GM03348 (cell line): Measurements from ENCODE around the gene WEE2.
"Not testable (repeated sequence)": the region's sequence is repeated elsewhere in the genome, so short reads cannot be mapped to it uniquely, and the experiment has no call there.

ENCODE experiments used
- DNase-seq: peaks from one replicate; pipeline ENCODE4 v3.0.0; 2012; ENCODE audit warnings: low spot score

WEE2 gene

DNA sequence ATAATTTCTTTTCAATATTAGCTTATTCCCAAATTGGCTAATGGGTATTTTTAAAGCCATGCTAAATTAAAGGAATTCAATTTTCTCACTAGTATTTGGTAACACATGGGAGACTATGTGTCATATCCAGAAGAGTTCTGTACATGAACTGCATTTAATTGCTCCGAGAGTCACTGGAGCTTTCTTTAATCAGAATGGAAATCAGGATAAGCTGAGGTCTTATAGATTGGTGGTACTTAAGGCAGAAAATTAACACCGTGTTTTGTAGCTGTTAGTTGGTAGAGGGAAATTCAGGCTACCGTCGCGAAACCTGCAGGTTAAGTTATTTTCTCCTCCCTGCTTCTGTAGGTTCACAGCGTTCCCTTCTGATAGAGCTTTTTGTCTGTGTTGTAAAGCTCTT lies at the start of gene WEE2:
Gene WEE2, plus strand, starts transcription at position 3 of the 400 bp plus-strand sequence. CDS start 406 bp downstream, outside the sequence.
- DNase-seq: no peak

DNA sequence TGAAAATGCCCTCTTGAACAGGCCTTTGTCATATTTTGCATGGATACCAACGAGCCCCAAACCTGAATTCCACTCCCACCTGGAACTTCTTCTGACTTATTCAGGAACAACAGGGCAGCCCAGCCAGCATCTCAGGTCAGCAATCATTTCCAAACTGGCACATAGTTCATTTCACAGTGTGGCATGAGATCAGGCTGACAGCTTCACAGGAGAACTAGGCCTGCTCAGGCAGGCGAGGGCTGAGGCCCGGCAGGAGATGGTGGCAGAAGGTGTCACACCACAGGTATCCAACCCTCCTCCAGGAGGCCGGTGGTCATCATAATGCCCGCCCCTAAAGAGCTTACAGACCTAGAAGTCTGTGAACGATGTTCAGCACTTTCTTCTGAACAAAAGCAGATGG lies 48.7 kb upstream of the WEE2 start:
- DNase-seq: no peak

DNA sequence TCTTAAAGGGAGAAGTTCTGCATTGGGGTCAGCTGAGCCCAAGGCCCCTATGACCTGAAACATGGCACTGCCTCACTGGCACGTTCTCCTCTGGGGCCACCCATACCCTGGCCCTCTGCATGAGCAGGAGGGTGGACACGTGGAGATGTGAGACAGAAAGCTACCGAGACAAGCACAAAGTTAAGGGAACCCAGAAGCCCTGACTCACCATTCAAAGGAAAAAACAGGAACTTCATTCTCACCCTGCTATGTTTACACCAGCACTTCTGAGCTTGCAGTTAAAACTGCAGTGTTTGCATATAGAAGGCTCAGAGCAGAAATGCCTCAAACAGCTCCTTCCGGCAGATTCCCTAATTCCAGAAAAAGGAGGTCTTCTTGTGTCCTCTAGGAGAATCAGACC lies 47.9 kb upstream of the WEE2 start:
- no peak for DNase-seq

DNA sequence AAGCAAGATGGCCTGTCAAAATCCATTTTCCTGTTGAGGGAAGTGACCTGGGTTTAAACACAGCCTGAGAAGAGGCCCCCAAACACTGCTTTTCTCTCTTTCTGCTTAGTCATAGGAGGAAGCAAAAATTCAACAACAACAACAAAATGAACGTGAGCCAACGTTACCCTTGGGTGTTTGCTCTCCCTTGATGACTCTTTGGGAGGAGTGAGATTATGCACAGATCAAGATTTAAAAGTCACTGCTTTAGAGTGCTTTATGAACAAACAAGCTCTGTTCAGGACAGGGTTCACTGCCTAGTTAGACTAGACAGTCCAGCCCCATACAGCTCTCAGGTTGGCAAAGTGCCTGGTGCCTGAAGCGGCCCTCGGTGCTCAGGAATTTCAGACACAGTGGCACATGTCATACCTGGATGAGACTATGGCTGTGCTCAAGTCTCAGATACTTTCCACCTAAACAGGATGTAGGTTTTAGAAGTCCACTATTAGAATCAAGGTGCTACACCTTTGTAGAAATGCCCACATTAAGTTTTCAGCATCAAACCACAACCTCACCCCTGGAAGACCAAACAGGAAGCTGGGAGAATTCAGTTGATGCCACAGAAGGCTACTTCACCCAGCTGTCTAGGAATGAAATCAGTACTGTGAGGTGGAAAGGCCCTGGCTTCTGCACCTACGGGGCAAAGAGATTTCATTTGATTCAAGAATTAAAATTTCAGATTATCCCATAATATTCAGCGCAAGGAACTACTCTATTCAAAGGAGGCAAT lies 44.9 kb upstream of the WEE2 start:
- DNase-seq: no peak

DNA sequence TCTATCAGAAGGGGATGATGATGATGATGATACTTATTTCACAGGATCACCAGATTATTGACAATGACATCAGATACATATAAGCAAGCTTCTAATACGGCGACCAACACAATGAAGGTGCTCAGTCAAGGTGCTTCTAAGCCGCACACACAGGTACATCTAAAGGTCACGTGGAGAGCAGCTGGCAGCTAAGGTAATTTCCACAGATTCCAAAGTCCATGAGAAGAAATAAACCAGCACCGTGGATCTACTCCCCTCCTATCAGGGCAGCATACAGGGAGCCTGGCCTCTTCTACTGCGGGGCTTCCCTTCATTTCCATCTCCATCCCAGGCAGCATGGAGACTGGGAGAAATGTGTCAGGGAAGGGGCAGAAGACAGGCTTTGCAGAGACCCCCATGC lies 43.7 kb upstream of the WEE2 start:
- DNase-seq: no peak

DNA sequence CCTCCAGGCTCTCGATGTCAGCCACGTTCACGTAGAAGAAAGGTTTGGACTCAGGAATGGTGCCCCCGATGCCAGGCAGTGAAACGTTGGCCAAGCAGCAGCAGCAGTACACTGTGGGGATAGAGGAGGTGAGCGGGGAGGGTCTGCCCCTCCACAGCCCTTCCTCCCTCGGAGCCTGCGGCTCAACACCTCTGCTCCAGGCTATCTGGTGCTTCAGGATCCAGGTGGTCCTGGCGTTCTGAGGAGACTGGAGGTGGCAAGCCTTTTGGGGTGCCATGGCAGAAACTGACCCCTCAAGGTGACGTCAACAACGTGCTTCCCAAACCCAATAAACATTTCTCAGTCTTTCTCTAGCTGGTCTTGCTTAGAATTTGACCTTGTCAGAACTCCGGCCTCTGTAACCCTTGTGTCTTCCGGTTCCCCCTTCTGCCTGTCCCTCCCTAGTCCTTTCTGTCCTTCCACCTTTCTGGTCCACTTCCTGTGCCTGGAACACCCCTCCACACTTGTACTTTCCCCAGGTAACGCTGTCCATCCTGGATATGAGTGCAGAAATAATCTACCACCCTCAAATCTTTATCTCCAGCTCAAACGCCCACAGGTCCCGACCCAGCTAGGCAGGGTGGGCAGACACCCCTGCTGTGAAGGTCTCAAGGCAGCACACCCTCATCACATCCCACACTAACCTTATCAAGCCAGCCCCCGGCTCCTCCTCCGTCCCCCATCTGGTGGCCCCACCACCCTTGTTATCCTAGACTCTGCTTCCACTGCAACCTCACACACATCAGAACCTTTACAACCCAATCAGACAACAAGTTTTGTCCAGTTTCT lies 42.7 kb upstream of the WEE2 start:
- no peak for DNase-seq

DNA sequence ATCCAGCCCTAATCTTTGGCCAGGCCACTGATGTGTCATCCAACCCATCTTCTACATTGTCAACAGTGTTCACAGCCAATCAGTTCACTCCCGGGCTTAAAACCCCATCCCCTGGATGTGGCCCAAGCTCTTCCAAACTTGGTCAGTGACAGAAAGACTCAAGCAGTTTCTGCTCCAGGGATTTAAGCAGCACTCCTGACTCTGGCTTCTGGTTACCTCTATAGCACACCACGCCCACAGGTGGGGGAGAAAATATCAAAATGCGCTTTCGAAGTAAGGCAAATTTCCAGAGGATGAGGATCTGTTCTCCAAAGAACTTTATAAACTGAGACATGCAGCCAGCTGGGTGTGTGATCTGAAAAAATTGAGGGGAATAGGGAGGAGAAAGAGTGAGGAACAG lies 42.1 kb upstream of the WEE2 start:
- DNase-seq: no peak

DNA sequence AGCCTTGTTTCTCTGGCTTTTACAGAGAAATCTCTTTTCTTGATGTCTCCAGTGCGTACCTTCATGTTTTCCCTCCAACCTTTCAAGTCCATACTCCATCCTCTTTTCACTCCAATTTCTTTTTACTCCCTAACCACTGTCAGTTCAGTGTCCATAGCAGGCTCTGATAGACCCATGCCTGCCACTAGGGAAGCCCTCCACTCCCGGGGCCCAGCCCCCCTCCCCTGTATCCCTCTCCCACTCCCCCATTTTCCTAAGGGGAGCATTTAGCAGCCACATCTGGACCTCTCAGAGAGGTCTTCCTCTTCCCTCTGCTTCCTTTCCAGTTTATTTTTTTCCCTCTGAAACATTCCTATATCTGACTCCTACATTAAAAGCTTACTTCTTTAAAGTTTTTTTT lies 39.3 kb upstream of the WEE2 start:
- DNase-seq: no peak

DNA sequence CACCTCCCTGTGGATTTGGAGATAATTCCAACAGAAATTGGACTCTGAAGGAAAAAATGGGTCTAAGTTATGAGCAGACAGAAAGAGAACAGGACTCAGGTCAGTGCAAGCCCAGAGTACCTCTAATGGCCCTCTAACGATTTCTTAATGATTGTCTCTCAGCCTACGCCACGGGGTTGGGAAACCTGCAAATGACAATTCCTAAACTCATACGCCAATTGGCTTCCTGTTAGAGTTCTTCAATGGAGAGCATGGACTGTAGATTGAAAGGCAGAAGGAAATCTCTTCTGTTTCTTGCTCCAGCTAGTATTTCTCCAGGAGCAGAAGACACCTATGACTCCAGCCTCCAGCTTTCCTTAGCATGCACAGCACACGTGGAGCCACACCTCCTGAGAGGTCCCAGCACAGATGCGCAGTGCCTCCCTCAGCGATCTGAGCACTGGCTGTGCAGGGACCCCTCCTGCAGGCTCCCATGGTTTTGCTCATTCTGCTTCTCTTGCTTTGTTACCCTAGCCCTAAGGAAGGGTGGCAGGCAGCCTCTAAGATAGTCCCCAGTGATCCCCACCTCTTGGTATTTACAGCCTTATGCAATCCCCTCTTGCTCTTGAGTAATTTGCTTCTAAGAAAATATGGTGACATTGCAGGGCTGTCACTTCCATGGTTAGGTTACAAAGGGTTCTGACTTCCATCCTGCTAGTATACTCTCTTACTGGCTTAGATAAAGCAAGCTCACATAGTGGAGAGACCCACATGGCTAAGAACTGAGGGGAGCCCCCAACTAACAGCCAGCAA lies 36.3 kb upstream of the WEE2 start:
- DNase-seq: no peak

DNA sequence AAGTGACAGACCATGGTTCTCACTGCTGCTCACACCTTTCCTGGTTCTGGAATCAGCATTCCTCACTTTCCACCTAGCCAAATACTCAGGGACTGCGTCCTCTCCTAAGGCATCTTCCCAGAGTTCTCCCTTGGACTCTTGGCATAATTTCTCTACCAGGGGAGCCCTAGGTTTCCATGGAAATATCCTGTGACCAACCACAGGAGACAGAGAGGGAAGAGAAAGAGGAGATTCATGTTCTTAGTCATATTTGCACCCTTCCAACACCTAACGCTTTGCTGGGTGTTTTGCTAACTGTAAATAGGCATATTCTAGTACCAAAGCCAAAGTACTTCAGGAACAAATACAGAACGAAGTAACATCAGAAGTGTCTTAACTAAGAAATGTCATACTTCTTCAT lies 34.8 kb upstream of the WEE2 start:
- DNase-seq: no peak

DNA sequence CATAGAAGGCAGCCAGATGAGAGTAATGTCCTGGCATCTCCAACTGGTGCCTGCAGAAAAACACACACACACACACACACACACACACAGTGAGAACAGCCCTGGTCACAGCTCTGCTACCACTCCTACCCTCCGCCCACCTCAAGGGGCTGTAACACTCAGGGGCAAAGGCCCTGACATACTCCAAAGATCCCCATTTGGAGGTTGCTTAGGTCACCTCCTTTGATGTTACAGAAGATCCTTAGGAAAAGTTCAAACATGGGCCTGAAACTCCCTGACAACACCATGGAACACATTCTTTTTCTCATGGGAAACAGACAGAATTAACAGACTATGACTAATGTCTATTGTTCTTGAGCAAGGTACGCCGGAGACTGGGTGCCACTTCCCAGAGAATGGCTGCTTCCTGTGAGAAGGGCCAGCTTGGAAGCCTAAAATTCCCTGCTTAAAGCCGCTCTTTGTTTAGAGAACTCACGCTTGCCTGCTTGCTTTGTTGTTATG lies 33.9 kb upstream of the WEE2 start:
- DNase-seq: no peak

DNA sequence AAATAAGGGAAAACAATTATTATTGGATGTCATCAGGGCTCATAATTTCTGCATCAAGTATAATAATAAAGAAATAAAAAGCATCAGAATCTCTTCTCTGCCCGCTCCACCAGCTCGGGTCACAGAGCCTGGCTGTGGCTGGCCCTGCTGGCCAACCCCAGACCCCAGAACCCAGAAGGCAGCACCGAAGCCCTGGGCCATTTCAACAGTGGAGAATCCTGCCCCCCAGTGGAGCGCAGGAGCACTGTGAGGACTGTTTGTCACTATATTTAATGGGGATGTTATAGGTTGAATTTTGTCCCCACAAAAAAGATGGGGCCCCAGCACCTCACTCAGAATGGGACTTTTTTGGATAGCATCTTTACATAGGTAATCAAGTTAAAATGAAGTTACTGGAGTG lies 33.5 kb upstream of the WEE2 start:
- no peak for DNase-seq

DNA sequence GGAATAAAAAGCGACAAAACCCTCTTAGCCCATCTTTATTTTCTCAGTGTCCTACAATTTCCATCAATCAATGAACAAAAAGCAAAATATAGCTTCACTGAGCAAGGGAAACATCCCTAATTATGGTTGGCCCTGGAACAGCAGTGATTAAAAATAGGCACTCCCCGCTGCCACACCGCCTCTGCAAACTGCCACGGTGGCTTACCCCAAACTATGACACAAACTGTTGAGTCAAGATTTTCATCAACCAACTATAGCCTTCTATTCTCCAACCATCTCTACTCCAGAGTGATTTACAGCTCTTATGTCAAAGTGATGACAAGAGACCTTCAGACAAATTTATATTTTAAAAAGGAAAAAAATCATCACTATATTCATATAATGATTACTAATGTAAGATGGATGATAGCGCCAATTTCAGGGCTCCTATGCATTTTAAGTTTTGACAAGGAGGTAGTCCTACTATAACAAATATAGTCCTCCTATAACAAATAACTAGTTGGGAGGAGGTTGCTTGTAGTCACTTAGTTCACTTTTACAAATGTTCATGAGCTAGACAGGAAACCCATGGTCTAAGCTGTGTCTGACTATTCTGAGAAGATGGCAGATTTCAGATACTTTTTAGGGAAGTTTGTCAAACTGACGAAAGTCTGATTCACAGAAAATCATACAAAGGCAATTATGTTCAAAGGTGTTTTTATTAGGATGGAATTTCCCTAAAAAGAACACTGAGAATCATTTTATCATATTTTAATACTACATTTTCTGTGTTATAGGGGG lies 32.5 kb upstream of the WEE2 start:
- DNase-seq: no peak

DNA sequence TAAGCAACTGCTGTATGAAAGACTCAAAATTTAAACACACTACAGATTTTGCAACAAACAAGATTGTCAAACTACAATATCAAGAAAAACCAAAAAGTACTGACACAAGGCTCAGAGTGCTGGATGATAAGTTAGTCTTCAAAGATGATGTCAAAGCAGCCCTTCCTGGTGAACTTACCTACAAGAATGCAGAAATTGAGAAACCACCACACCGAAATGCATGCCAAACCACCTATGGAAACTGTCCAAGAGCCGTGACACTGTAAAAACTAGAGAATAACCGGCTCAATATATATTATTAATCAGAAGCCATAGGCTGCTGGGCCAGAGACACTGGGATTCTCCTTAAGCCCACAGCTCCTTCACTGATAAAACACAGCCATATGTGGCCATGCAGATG lies 31.5 kb upstream of the WEE2 start:
- DNase-seq: no peak

DNA sequence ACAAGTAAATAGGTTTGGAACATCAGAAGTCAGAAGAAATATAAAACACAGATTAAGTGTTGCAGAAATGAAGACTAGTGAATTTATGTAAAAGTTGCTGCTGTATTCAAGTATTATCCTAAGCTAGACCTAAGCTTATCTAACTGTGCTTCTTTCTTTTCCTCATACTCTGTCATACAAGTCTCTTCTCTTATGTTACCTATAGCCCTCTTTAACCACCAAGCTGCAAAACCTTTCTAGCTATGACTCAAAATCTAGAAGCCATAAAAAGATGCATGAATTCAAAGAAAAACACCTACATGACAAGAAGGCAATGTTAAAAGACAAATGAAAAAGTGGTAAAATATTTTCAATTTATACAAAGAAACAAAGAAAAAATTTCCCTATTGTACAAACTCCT lies 29.1 kb upstream of the WEE2 start:
- no peak for DNase-seq

DNA sequence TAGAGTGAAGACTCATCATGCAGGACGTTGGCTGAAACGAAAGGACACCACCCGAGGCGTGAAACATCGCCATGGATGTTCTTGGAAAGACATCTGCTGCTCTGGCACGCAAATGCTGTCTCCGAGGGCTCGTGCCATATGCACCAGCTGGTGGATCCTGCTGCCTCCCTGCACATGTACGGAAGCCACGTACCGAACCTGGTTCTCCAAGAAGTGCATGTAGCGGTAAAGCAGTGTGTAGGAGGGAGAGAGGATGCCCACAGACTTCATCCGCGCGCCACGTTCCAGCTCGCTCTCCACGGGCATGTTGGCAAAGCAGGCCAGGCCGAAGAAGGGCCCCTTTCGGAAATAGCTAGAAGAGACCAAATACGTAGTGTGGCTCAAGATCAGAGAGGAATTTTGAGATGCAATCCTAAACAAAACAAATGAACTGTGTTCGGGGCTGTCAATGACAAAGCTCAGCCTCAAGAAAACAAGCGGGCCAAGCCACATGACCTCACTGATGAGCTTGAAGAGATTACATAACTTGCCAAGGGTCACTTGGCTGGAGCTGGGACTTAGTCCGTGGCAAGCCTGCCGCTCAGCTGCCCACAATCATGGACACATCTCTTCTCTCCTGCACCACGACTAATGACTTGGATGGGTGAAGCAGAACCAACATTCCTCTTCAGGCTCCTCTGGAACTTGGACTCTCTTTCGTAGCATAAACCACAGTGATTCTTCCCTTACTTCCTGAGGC lies 22.7 kb upstream of the WEE2 start:
- DNase-seq: no peak

DNA sequence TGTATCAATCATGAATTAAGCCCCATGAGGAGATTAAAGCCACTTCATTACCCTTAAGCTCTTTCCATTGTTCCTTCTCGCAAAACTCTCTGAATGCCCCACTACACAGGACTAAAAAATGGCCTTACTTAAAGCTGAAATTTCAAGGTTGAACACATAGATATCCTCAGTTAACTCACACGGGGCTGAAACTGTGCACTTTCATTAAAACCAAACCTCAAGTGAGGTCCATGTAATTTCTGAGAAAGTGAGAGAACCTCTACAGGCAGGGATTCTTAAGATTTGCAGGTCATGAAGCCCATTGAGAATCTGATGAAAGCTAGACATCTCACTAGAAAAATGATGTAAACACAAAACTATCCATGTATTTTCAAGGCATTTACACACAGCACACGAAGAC lies 22.1 kb upstream of the WEE2 start:
- no peak for DNase-seq

DNA sequence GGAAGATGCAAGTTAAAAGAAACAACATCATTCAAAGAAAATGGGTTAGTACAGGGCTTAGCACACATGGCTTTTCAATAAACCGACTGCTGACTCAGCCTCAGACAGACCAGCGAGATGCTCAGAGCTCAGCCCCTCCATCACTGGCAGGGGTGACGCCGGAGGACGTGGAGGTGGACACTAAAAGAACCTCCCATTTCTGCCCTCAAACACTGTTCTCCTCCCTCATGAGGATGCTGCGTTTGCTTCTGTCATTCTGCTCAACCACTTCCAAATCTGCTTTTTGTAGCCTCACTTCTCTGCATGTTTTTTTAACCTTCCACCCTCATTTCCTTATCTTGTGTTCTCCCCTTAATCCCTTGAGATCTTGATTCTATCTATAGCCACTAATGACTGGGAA lies 21.5 kb upstream of the WEE2 start:
- no peak for DNase-seq

DNA sequence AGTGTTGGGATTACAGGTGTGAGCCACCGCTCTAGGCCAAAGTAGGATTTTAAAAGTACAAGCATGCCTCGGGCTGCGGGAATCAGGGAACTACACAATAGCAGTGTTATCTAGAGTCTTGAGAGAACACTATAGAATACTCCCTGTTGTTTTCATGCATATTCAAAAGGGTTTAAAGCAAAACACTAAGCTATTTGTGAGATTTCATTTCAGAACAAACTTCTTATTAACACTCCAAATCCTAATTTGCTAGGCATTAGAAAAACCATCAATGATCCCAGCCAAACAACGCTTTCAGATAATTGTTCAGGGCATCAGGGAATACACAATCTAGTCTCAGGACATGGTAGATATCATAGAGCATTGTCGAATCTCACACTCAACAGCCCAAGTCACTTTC lies 20.1 kb upstream of the WEE2 start:
- DNase-seq: no peak

DNA sequence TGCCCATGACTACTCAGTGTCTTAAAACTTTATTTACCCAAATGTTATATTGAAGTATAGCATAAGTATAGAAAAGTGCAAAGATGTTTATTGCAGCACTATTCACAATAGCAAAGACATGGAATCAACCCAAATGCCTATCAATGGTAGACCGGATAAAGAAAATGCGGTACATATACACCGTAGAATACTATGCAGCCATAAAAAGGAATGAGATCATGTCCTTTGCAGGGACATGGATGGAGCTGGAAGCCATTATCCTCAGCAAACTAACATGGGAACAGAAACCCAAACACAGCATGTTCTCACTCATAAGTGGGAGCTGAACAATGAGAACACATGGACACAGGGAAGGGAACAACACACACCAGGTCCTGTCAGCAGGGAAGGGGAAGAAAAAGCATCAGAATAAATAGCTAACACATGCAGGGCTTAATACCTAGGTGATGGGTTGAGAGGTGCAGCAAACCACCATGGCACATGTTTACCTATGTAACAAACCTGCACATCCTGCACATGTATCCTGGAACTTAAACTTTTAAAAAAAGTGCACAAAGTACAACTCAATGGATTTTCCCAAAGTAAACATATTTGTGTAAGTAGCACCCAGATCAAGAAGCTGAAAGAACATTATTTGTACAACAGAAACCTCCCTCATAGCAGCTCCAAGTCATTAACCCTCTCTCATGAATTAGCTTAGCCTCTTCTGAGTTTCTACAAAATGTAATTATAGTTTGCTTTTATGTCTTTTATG lies 18.9 kb upstream of the WEE2 start:
- DNase-seq: not testable (repeated sequence)
